Smooth muscle cell (in vitro differentiated cells): ENCODE data around the gene PRKCD. TPM values are rescaled to one million over a fixed set of nuclear protein-coding genes. Genes with fewer than 3 reads are reported as not detected.
A peak's percentile ranks its signal among the peaks of the same experiment; 100 is the strongest.

Source experiments
- DNase-seq: peaks from one replicate; lab custom pipeline; 2025; ENCODE audit not compliant: unreplicated experiment; lab: John Stamatoyannopoulos, UW
- H2AFZ ChIP-seq: fragments of 200-600 bp; sonication (generic); 2 replicates; pipeline ENCODE4 v1.6.0; 2016; ENCODE audit warnings: antibody characterized with exemption, low read depth, mild to moderate bottlenecking
- H3F3A ChIP-seq: fragments of 200-600 bp; sonication (generic); 2 replicates; pipeline ENCODE4 v1.6.0; 2017; ENCODE audit warnings: antibody characterized with exemption, low read depth
- H3K27ac ChIP-seq: fragments of 200-600 bp; sonication (generic); 2 replicates; pipeline ENCODE4 v1.5.1; 2016; ENCODE audit warnings: low read depth, mild to moderate bottlenecking
- H3K27me3 ChIP-seq: fragments of 200-600 bp; sonication (generic); 2 replicates; pipeline ENCODE4 v1.6.1; 2016; ENCODE audit warnings: low read depth, mild to moderate bottlenecking
- H3K36me3 ChIP-seq: fragments of 200-600 bp; sonication (generic); 2 replicates; pipeline ENCODE4 v1.5.1; 2016; ENCODE audit warnings: low read depth
- H3K4me1 ChIP-seq: fragments of 200-600 bp; sonication (generic); 2 replicates; pipeline ENCODE4 v1.5.1; 2016; ENCODE audit warnings: low read depth
- H3K4me2 ChIP-seq: fragments of 200-600 bp; sonication (generic); 2 replicates; pipeline ENCODE4 v1.6.0; 2016; ENCODE audit warnings: mild to moderate bottlenecking
- H3K4me3 ChIP-seq: fragments of 200-600 bp; sonication (generic); 2 replicates; pipeline ENCODE4 v1.5.1; 2016; ENCODE audit warnings: mild to moderate bottlenecking
- H3K79me2 ChIP-seq: fragments of 200-600 bp; sonication (generic); 2 replicates; pipeline ENCODE4 v1.6.0; 2016; ENCODE audit warnings: low read depth, mild to moderate bottlenecking
- H3K9ac ChIP-seq: fragments of 200-600 bp; sonication (generic); 2 replicates; pipeline ENCODE4 v1.6.0; 2016; ENCODE audit warnings: low read depth
- H3K9me3 ChIP-seq: fragments of 200-600 bp; sonication (generic); replicated peaks from 2 replicates; pipeline ENCODE4 v1.5.1; 2016; ENCODE audit warnings: low read depth
- H4K20me1 ChIP-seq: fragments of 200-600 bp; sonication (generic); 2 replicates; pipeline ENCODE4 v1.6.0; 2016; ENCODE audit warnings: low read depth
- CTCF ChIP-seq: fragments of 200-600 bp; sonication (generic); IDR thresholded peaks from 2 replicates; pipeline ENCODE4 v1.5.1; 2017; ENCODE audit warnings: borderline replicate concordance, mild to moderate bottlenecking, antibody characterized with exemption; ENCODE audit not compliant: insufficient read depth, poor library complexity, severe bottlenecking
- whole genome bisulfite sequencing: methylation state at CpG from one replicate; pipeline ENCODE4 v1.1.7; 2016; ENCODE audit warnings: low lambda C conversion rate; 5-methylcytosine and 5-hydroxymethylcytosine counted together
- polyA plus RNA-seq: library from polyadenylated mRNA; unstranded; fragments of >200 nt; fragmentation: Nextera tagmentation; extraction: Ambion mirVana; gene quantifications from 2 replicates; pipeline ENCODE4 v1.2.1, GENCODE V29; 2016
- total RNA-seq: library from RNA; depleted of rRNA; stranded (reverse); fragments of >200 nt; gene quantifications from 2 replicates; pipeline ENCODE4 v1.2.3, GENCODE V29; 2014

PRKCD gene
- total and polyA plus RNA-seq, 2 experiments from 2014 or later, result 6.1 to 22.5 TPM

GRCh38 chr3:53219895-53220483 is 59.0 kb downstream of the PRKCD start:
- Histone ChIP-seq H3F3A (peaks cover 9% of the 10 kb centered on the region), H3K27ac (no peak overlapping the region), H3K9ac (no peak overlapping the region), H3K79me2 (no peaks in the 10 kb centered on the region), H3K9me3 (no peaks in the 10 kb centered on the region), H3K36me3 (no peaks in the 10 kb centered on the region), H3K27me3 (no peaks in the 10 kb centered on the region), H3K4me1 (no peaks in the 10 kb centered on the region), H2AFZ (no peak overlapping the region), H4K20me1 (no peaks in the 10 kb centered on the region), H3K4me2 (no peak overlapping the region), H3K4me3 (no peak overlapping the region)
- WGBS, result 51% methylated on average over 10 of the region's 10 CpGs
- DNase-seq, result peak; percentile 53
- TF ChIP-seq CTCF, result peak; percentile 81

- Histone ChIP-seq H3K27me3 (no peaks in the 10 kb centered on the region), H3K27ac (no peak overlapping the region), H3F3A (peaks cover 9% of the 10 kb centered on the region), H2AFZ (no peak overlapping the region), H3K4me1 (no peaks in the 10 kb centered on the region), H3K36me3 (no peaks in the 10 kb centered on the region), H4K20me1 (no peaks in the 10 kb centered on the region), H3K79me2 (no peaks in the 10 kb centered on the region), H3K4me3 (no peak overlapping the region), H3K4me2 (no peak overlapping the region), H3K9me3 (no peaks in the 10 kb centered on the region), H3K9ac (no peak overlapping the region)
- TF ChIP-seq CTCF, result no peak
- no peak for DNase-seq
- 95% methylated on average over 4 of the region's 4 CpGs for WGBS
These were observed 60.3 kb downstream of the PRKCD start for GRCh38 chr3:53221345-53221744.

- Histone ChIP-seq H3K4me1 (no peaks in the 10 kb centered on the region), H3K79me2 (no peaks in the 10 kb centered on the region), H3K27me3 (no peaks in the 10 kb centered on the region), H2AFZ (no peak overlapping the region), H3K4me2 (no peak overlapping the region), H3F3A (peaks cover 9% of the 10 kb centered on the region), H3K9me3 (no peaks in the 10 kb centered on the region), H3K36me3 (no peaks in the 10 kb centered on the region), H3K4me3 (no peak overlapping the region), H3K27ac (no peak overlapping the region), H4K20me1 (no peaks in the 10 kb centered on the region), H3K9ac (no peak overlapping the region)
- no peak for TF ChIP-seq CTCF
- DNase-seq, result no peak
- 90% methylated on average over 3 of the region's 3 CpGs for WGBS
These were observed 60.8 kb downstream of the PRKCD start for GRCh38 chr3:53221827-53222182.

GRCh38 chr3:53222183-53222901 is 61.3 kb downstream of the PRKCD start:
- Histone ChIP-seq H3K9ac (no peak overlapping the region), H3K4me3 (no peak overlapping the region), H3K27me3 (no peaks in the 10 kb centered on the region), H3K9me3 (no peaks in the 10 kb centered on the region), H3K4me1 (no peaks in the 10 kb centered on the region), H3K4me2 (no peak overlapping the region), H3K79me2 (no peaks in the 10 kb centered on the region), H4K20me1 (no peaks in the 10 kb centered on the region), H3F3A (peaks cover 9% of the 10 kb centered on the region), H3K36me3 (no peaks in the 10 kb centered on the region), H3K27ac (no peak overlapping the region), H2AFZ (no peak overlapping the region)
- TF ChIP-seq CTCF, result no peak
- DNase-seq, result no peak
- WGBS, result 84% methylated on average over 12 of the region's 12 CpGs
